Measurements from ENCODE around the gene LHFPL3. TPM values are rescaled to one million over a fixed set of nuclear protein-coding genes. Genes with fewer than 3 reads are reported as not detected.

Gene LHFPL3
- total RNA-seq, 1 experiment from 2014 or later = 0.83 TPM

DNA sequence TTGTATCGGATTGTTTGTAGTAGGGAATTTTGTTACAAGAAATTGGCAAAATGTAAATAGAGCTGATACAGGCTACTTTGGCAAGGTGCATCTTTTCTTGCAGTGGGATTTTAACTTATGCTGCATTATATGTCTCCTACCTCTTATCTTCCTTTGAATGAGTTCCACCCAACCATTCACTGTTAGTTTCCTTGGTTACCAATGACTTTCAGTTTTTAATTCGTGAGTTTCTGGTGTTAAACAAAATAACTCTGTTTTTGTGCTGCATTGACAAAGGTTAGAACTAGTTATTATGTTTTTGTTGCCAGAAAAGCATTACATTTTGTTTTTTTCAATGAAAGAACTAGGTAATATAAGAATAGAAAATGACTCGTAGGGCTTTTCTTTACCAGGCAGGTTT, 327.2 kb downstream of the LHFPL3 start (continued):
- TF ChIP-seq, protein P1, sequence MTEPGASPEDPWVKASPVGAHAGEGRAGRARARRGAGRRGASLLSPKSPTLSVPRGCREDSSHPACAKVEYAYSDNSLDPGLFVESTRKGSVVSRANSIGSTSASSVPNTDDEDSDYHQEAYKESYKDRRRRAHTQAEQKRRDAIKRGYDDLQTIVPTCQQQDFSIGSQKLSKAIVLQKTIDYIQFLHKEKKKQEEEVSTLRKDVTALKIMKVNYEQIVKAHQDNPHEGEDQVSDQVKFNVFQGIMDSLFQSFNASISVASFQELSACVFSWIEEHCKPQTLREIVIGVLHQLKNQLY (CRISPR knock-in tag; IDR thresholded peaks at IDR 0.05) = no peak
- TF ChIP-seq NFYB (CRISPR knock-in tag; conservative IDR thresholded peaks at IDR 0.05; ENCODE audit: low read depth) = no peak

DNA sequence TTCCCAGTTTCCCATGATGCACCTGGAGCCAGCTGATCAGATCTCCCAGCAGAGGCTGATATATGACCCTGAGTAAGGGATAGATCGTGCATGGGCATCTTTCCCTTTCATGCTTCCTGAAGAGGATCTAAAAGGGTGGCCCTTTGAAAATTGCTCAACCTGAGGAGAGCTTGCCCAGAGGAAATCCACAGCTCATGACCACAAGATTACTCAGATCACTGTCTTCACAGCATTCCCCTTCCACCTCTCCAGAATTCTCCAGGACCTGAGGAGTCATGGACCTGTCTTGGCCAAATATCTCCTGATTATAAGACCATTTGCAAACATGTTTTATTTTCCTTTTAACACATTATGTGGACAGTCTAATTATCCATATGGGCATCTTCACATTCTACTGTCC, 328.1 kb downstream of the LHFPL3 start:
- DNase-seq (ENCODE audit: low spot score) = no peak
- ChIA-PET POLR2A (no interaction called here), CTCF (interaction anchor here (1.5 to 2.7 kb wide), 2 partner anchors 13 to 262 kb away, joined by 3 to 8 read pairs; no protein-coding TSS in a partner anchor)
- ATAC-seq = no peak
- H3K4me1 Mint-ChIP-seq = peaks cover 3% of the 10 kb centered on the region
- no peak overlapping the region for H3K4me3 Mint-ChIP-seq
- no peak overlapping the region for H3K27ac Mint-ChIP-seq
- no peaks in the 10 kb centered on the region for H3K36me3 Mint-ChIP-seq
- TF ChIP-seq, protein P2, sequence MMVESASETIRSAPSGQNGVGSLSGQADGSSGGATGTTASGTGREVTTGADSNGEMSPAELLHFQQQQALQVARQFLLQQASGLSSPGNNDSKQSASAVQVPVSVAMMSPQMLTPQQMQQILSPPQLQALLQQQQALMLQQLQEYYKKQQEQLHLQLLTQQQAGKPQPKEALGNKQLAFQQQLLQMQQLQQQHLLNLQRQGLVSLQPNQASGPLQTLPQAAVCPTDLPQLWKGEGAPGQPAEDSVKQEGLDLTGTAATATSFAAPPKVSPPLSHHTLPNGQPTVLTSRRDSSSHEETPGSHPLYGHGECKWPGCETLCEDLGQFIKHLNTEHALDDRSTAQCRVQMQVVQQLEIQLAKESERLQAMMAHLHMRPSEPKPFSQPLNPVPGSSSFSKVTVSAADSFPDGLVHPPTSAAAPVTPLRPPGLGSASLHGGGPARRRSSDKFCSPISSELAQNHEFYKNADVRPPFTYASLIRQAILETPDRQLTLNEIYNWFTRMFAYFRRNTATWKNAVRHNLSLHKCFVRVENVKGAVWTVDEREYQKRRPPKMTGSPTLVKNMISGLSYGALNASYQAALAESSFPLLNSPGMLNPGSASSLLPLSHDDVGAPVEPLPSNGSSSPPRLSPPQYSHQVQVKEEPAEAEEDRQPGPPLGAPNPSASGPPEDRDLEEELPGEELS (CRISPR knock-in tag; IDR thresholded peaks at IDR 0.05) = no peak
- TF ChIP-seq JUN (CRISPR knock-in tag; IDR thresholded peaks at IDR 0.05) (no peak), ZNF121 (CRISPR knock-in tag; IDR thresholded peaks at IDR 0.05) (no peak), ZNF423 (CRISPR knock-in tag; IDR thresholded peaks at IDR 0.05) (no peak), FOXK1 (CRISPR knock-in tag; IDR thresholded peaks at IDR 0.05) (no peak), KAT7 (CRISPR knock-in tag; IDR thresholded peaks at IDR 0.05; ENCODE audit: borderline replicate concordance) (no peak), FOXP1 (CRISPR knock-in tag; IDR thresholded peaks at IDR 0.05; ENCODE audit: borderline replicate concordance) (no peak), NFATC4 (CRISPR knock-in tag; IDR thresholded peaks at IDR 0.05) (no peak), NR2C2 (CRISPR knock-in tag; IDR thresholded peaks at IDR 0.05) (no peak), SOX15 (CRISPR knock-in tag; IDR thresholded peaks at IDR 0.05) (no peak), SMAD4 (CRISPR knock-in tag; IDR thresholded peaks at IDR 0.05) (no peak), ESRRA (CRISPR knock-in tag; IDR thresholded peaks at IDR 0.05; ENCODE audit: borderline replicate concordance) (no peak), SP1 (CRISPR knock-in tag; conservative IDR thresholded peaks at IDR 0.05) (no peak), NFE2L1 (CRISPR knock-in tag; IDR thresholded peaks at IDR 0.05) (no peak), MYBL2 (CRISPR knock-in tag; IDR thresholded peaks at IDR 0.05) (no peak)
- TF ChIP-seq, protein P3, sequence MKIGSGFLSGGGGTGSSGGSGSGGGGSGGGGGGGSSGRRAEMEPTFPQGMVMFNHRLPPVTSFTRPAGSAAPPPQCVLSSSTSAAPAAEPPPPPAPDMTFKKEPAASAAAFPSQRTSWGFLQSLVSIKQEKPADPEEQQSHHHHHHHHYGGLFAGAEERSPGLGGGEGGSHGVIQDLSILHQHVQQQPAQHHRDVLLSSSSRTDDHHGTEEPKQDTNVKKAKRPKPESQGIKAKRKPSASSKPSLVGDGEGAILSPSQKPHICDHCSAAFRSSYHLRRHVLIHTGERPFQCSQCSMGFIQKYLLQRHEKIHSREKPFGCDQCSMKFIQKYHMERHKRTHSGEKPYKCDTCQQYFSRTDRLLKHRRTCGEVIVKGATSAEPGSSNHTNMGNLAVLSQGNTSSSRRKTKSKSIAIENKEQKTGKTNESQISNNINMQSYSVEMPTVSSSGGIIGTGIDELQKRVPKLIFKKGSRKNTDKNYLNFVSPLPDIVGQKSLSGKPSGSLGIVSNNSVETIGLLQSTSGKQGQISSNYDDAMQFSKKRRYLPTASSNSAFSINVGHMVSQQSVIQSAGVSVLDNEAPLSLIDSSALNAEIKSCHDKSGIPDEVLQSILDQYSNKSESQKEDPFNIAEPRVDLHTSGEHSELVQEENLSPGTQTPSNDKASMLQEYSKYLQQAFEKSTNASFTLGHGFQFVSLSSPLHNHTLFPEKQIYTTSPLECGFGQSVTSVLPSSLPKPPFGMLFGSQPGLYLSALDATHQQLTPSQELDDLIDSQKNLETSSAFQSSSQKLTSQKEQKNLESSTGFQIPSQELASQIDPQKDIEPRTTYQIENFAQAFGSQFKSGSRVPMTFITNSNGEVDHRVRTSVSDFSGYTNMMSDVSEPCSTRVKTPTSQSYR (CRISPR knock-in tag; IDR thresholded peaks at IDR 0.05) = no peak
- TF ChIP-seq, protein P4, sequence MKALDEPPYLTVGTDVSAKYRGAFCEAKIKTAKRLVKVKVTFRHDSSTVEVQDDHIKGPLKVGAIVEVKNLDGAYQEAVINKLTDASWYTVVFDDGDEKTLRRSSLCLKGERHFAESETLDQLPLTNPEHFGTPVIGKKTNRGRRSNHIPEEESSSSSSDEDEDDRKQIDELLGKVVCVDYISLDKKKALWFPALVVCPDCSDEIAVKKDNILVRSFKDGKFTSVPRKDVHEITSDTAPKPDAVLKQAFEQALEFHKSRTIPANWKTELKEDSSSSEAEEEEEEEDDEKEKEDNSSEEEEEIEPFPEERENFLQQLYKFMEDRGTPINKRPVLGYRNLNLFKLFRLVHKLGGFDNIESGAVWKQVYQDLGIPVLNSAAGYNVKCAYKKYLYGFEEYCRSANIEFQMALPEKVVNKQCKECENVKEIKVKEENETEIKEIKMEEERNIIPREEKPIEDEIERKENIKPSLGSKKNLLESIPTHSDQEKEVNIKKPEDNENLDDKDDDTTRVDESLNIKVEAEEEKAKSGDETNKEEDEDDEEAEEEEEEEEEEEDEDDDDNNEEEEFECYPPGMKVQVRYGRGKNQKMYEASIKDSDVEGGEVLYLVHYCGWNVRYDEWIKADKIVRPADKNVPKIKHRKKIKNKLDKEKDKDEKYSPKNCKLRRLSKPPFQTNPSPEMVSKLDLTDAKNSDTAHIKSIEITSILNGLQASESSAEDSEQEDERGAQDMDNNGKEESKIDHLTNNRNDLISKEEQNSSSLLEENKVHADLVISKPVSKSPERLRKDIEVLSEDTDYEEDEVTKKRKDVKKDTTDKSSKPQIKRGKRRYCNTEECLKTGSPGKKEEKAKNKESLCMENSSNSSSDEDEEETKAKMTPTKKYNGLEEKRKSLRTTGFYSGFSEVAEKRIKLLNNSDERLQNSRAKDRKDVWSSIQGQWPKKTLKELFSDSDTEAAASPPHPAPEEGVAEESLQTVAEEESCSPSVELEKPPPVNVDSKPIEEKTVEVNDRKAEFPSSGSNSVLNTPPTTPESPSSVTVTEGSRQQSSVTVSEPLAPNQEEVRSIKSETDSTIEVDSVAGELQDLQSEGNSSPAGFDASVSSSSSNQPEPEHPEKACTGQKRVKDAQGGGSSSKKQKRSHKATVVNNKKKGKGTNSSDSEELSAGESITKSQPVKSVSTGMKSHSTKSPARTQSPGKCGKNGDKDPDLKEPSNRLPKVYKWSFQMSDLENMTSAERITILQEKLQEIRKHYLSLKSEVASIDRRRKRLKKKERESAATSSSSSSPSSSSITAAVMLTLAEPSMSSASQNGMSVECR (CRISPR knock-in tag; IDR thresholded peaks at IDR 0.05; ENCODE audit: borderline replicate concordance) = no peak
- TF ChIP-seq, protein P5, sequence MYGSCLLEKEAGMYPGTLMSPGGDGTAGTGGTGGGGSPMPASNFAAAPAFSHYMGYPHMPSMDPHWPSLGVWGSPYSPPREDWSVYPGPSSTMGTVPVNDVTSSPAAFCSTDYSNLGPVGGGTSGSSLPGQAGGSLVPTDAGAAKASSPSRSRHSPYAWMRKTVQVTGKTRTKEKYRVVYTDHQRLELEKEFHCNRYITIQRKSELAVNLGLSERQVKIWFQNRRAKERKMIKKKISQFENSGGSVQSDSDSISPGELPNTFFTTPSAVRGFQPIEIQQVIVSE (CRISPR knock-in tag; IDR thresholded peaks at IDR 0.05; ENCODE audit: borderline replicate concordance) = no peak
- H3K9me3 Mint-ChIP-seq = no peaks in the 10 kb centered on the region
- H3K27me3 Mint-ChIP-seq (ENCODE audit: low read depth) = no peaks in the 10 kb centered on the region; the same call in none of the 2 replicates

All from WTC11 (cell line).